ENCODE measurements around the gene SOX15. TPM values are rescaled to one million over a fixed set of nuclear protein-coding genes. Genes with fewer than 3 reads are reported as not detected.

Gene SOX15
- total and polyA plus RNA-seq, 2 of the 13 experiments (the other 11 are each of a cell fraction or from before 2014, with no cell fraction given) = 0.07 to 0.18 TPM

- TF ChIP-seq, protein P1, sequence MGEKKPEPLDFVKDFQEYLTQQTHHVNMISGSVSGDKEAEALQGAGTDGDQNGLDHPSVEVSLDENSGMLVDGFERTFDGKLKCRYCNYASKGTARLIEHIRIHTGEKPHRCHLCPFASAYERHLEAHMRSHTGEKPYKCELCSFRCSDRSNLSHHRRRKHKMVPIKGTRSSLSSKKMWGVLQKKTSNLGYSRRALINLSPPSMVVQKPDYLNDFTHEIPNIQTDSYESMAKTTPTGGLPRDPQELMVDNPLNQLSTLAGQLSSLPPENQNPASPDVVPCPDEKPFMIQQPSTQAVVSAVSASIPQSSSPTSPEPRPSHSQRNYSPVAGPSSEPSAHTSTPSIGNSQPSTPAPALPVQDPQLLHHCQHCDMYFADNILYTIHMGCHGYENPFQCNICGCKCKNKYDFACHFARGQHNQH (CRISPR knock-in tag; IDR thresholded peaks at IDR 0.05) = peak; percentile 82; the same call in 1 of the 2 replicates
- no peak for TF ChIP-seq ZNF839 (CRISPR knock-in tag; IDR thresholded peaks at IDR 0.05; ENCODE audit: borderline replicate concordance)
- TF ChIP-seq, protein P2, sequence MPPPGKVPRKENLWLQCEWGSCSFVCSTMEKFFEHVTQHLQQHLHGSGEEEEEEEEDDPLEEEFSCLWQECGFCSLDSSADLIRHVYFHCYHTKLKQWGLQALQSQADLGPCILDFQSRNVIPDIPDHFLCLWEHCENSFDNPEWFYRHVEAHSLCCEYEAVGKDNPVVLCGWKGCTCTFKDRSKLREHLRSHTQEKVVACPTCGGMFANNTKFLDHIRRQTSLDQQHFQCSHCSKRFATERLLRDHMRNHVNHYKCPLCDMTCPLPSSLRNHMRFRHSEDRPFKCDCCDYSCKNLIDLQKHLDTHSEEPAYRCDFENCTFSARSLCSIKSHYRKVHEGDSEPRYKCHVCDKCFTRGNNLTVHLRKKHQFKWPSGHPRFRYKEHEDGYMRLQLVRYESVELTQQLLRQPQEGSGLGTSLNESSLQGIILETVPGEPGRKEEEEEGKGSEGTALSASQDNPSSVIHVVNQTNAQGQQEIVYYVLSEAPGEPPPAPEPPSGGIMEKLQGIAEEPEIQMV (CRISPR knock-in tag; IDR thresholded peaks at IDR 0.05; ENCODE audit: low read depth) = peak; percentile 59; the same call in 1 of the 2 replicates
- TF ChIP-seq, protein P3, sequence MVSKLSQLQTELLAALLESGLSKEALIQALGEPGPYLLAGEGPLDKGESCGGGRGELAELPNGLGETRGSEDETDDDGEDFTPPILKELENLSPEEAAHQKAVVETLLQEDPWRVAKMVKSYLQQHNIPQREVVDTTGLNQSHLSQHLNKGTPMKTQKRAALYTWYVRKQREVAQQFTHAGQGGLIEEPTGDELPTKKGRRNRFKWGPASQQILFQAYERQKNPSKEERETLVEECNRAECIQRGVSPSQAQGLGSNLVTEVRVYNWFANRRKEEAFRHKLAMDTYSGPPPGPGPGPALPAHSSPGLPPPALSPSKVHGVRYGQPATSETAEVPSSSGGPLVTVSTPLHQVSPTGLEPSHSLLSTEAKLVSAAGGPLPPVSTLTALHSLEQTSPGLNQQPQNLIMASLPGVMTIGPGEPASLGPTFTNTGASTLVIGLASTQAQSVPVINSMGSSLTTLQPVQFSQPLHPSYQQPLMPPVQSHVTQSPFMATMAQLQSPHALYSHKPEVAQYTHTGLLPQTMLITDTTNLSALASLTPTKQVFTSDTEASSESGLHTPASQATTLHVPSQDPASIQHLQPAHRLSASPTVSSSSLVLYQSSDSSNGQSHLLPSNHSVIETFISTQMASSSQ (IDR thresholded peaks at IDR 0.05; ENCODE audit: low read depth) = no peak
- TF ChIP-seq, protein P3 (CRISPR knock-in tag; IDR thresholded peaks at IDR 0.05; ENCODE audit: borderline replicate concordance) = no peak
- TF ChIP-seq SNRNP70 (IDR thresholded peaks at IDR 0.05; ENCODE audit: low read depth, low read length) = no peak
- no peak for TF ChIP-seq ZNF333 (CRISPR knock-in tag; IDR thresholded peaks at IDR 0.05; ENCODE audit: borderline replicate concordance)
- no peak for TF ChIP-seq MBD4 (IDR thresholded peaks at IDR 0.05; ENCODE audit: borderline replicate concordance, low read length)
- peak; percentile 86 for TF ChIP-seq ZNF501 (CRISPR knock-in tag; IDR thresholded peaks at IDR 0.05)
- peak; percentile 74 for TF ChIP-seq SPEN (CRISPR knock-in tag; IDR thresholded peaks at IDR 0.05; ENCODE audit: low read depth)
- 0 out of 2 replicates have a peak, but pooled peaks have one; percentile 13 for TF ChIP-seq KDM4B (CRISPR knock-in tag; IDR thresholded peaks at IDR 0.05)
- no peak for TF ChIP-seq ZNF609 (CRISPR knock-in tag; IDR thresholded peaks at IDR 0.05; ENCODE audit: borderline replicate concordance)
- peak; percentile 70 for TF ChIP-seq TARDBP (CRISPR knock-in tag; IDR thresholded peaks at IDR 0.05)
- TF ChIP-seq, protein P4, sequence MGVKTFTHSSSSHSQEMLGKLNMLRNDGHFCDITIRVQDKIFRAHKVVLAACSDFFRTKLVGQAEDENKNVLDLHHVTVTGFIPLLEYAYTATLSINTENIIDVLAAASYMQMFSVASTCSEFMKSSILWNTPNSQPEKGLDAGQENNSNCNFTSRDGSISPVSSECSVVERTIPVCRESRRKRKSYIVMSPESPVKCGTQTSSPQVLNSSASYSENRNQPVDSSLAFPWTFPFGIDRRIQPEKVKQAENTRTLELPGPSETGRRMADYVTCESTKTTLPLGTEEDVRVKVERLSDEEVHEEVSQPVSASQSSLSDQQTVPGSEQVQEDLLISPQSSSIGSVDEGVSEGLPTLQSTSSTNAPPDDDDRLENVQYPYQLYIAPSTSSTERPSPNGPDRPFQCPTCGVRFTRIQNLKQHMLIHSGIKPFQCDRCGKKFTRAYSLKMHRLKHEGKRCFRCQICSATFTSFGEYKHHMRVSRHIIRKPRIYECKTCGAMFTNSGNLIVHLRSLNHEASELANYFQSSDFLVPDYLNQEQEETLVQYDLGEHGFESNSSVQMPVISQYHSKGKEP (CRISPR knock-in tag; IDR thresholded peaks at IDR 0.05) = 0 out of 2 replicates have a peak, but pooled peaks have one; percentile 22
Observed at GRCh38 chr17:7583253-7584109, 6.4 kb downstream of the SOX15 start, which contains the start of gene MPDU1 (continued).

Measured in HepG2 (cell line).